ENCODE measurements around the gene OR4D11. TPM values are rescaled to one million over a fixed set of nuclear protein-coding genes. Genes with fewer than 3 reads are reported as not detected.

The OR4D11 gene
- total RNA-seq, 3 donors from 2014 or later (not counting 1 experiment from before 2014, with no cell fraction given) = not detected

- no peak overlapping the region for H3K27ac Mint-ChIP-seq
- H3K4me3 Mint-ChIP-seq = peak overlapping the region; percentile 49
- Histone ChIP-seq H3K4me3 (ENCODE audit: low read length) (no peak overlapping the region), H3K9me3 (ENCODE audit: control insufficient read depth, insufficient read depth, low read length) (no peaks in the 10 kb centered on the region), H3K4me1 (ENCODE audit: control insufficient read depth, insufficient read depth, low read length) (peaks cover 39% of the 10 kb centered on the region), H3K36me3 (ENCODE audit: control insufficient read depth, insufficient read depth, low read length) (no peaks in the 10 kb centered on the region), H3K27ac (ENCODE audit: low read length) (no peak overlapping the region), H3K27me3 (ENCODE audit: control insufficient read depth, insufficient read depth, low read length) (no peaks in the 10 kb centered on the region)
- intact Hi-C loops (cut with micrococcal nuclease) = loop anchor here (10.0 kb wide), 1 partner anchor 251 kb away; no protein-coding TSS in a partner anchor
- DNase-seq = no peak
- 97% methylated on average over 21 of the region's 21 CpGs for WGBS (ENCODE audit: insufficient coverage)
- peaks cover 12 to 27% of the 10 kb centered on the region in 2 donors for H3K27me3 Mint-ChIP-seq (ENCODE audit: low read depth in 2 of 2)
- peaks cover 41 to 42% of the 10 kb centered on the region in 2 donors for H3K4me1 Mint-ChIP-seq
- no peak for TF ChIP-seq CTCF (IDR thresholded peaks at IDR 0.05)
- H3K36me3 Mint-ChIP-seq = peaks cover 7% of the 10 kb centered on the region
- H3K9me3 Mint-ChIP-seq = no peaks in the 10 kb centered on the region
- ATAC-seq = no peak
These were observed 49.9 kb downstream of the OR4D11 start for GRCh38 chr11:59553323-59553722.

Other genes starting within 250 kb of the OR4D11 start
- gene OR5AN1, start 144.7 kb upstream of the OR4D11 start, total RNA-seq = not detected
- not detected for gene OR5A2, start 77.2 kb upstream of the OR4D11 start, total RNA-seq
- gene OR5A1, start 67.1 kb upstream of the OR4D11 start, total RNA-seq = not detected
- not detected for gene OR4D6, start 46.6 kb upstream of the OR4D11 start, total RNA-seq
- gene OR4D10, start 30.3 kb upstream of the OR4D11 start, total RNA-seq = not detected
- not detected for gene OR4D9, start 8.0 kb downstream of the OR4D11 start, total RNA-seq
- gene OSBP, start 112.2 kb downstream of the OR4D11 start, total RNA-seq = 10 to 100 TPM; 40.5 to 58.5 (median 51.3) TPM
- 10 to 100 TPM; 56.8 to 69.4 (median 58.1) TPM for gene PATL1, start 165.5 kb downstream of the OR4D11 start, total RNA-seq
- not detected for gene OR10V1, start 210.3 kb downstream of the OR4D11 start, total RNA-seq

All from natural killer cell (primary cell).